MM.1S (cell line): ENCODE measurements around the gene PRKCH.

Source experiments
- EZH2 ChIP-seq: fragments of 300-600 bp; sonication (generic); optimal IDR thresholded peaks from 2 replicates; pipeline ENCODE3; 2017; ENCODE audit warnings: low read depth, mild to moderate bottlenecking, antibody characterized with exemption, low read length, mixed read lengths
- EZH2phosphoT487 ChIP-seq: fragments of 300-600 bp; sonication (generic); IDR thresholded peaks from 2 replicates; pipeline ENCODE4 v1.6.1; 2018; ENCODE audit warnings: antibody characterized with exemption, low read length
- TF ChIP-seq, protein P1 (sequence below): fragments of 300-600 bp; sonication (generic); IDR thresholded peaks from 2 replicates; pipeline ENCODE4 v1.5.1; 2016; ENCODE audit warnings: antibody characterized with exemption, low read length, mixed read lengths

DNA sequence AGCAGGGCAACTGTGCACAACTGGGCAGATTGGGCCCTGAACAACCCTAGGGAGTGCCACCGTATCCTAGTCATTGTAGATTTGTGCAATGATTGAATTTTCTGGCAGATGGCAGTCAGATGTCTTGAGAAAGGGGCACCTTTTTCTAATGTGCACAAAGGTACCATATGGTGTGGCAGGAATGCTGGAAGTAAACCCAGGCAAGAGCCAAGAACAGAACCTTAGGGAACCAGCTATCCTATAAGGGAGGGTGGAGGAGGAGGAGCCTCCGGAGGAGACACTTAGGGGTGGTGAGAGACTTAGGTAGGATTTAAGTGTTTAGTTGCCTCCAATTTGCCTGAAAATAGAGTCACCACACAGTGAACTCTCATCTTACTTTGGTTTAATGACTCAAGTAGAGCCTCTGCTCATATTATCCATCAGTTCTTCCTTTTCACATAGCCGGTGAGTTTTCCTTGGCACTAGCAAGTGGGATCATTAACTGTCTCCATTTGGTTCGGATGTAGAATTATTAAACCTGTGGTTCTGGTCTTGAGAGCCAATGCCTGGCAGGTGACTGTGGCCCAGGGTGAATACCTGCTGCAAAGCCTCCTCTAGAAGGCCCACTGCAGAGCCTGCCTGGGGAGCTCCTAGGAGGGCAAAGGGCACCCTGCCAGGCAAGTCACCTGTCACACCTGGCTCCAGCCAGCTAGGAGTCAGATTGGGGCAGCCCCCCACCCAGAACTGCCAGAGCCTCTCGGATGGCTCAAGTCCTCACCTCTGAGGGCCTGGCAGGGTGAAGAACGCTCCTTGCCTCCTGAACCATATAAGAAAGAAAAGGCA, 189.6 kb downstream of the PRKCH start:
- TF ChIP-seq, protein P1, sequence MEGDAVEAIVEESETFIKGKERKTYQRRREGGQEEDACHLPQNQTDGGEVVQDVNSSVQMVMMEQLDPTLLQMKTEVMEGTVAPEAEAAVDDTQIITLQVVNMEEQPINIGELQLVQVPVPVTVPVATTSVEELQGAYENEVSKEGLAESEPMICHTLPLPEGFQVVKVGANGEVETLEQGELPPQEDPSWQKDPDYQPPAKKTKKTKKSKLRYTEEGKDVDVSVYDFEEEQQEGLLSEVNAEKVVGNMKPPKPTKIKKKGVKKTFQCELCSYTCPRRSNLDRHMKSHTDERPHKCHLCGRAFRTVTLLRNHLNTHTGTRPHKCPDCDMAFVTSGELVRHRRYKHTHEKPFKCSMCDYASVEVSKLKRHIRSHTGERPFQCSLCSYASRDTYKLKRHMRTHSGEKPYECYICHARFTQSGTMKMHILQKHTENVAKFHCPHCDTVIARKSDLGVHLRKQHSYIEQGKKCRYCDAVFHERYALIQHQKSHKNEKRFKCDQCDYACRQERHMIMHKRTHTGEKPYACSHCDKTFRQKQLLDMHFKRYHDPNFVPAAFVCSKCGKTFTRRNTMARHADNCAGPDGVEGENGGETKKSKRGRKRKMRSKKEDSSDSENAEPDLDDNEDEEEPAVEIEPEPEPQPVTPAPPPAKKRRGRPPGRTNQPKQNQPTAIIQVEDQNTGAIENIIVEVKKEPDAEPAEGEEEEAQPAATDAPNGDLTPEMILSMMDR: no peak
- TF ChIP-seq EZH2phosphoT487 (no peak), EZH2 (no peak)
